Measurements from ENCODE around the gene RTL3. TPM values are rescaled to one million over a fixed set of nuclear protein-coding genes. Genes with fewer than 3 reads are reported as not detected.
"Not testable (repeated sequence)": the region's sequence is repeated elsewhere in the genome, so short reads cannot be mapped to it uniquely, and the experiment has no call there.

Gene RTL3
- total RNA-seq, 1 experiment from 2014 or later, result not detected

DNA sequence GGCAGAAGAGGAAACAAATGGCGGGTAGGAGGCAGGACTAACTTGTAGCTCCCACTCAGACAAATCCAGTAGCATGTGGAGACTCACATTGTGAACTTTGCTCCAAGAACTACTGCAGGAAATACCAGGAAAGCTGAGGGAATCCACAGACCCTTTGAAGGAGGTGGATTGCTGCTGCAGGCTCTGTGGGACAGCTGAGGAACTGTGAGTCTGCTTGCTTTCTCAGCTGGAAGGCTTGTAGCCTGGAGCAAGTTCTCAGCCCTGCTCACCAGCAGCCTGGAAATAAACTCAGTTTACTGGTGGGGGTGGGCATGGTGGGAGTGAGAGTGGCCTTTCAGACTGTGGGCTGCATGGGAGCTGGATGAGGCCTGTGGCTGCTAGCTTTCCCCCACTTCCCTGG is 16.0 kb downstream of the RTL3 start:
- peaks cover 6% of the 10 kb centered on the region; the same call in 1 of the 2 replicates for H3K9me3 ChIP-seq (ENCODE audit: low read length)
- DNase-seq, result no peak

DNA sequence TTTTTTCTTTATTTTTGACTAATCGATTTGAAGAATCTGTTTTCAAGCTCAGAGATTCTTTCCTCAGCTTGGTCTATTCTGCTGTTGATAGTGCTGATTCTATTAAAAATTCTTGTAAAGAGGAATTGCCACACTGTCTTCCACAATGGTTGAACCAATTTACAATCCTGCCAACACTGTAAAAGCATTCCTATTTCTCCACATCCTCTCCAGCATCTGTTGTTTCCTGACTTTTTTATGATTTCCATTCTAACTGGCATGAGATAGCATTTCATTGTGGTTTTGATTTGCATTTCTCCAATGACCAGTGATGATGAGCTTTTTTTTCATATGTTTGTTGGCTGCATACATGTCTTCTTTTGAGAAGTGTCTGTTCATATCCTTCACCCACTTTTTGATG is 23.0 kb downstream of the RTL3 start:
- H3K4me3 ChIP-seq (ENCODE audit: low read length); H3K79me2 ChIP-seq (ENCODE audit: low read length); H4K20me1 ChIP-seq (ENCODE audit: insufficient read depth, low read depth, low read length); H3K9me3 ChIP-seq (ENCODE audit: low read length); H3K9ac ChIP-seq (ENCODE audit: low read length); H3K4me1 ChIP-seq (ENCODE audit: low read length); H2AFZ ChIP-seq (ENCODE audit: low read length); H3K27ac ChIP-seq (ENCODE audit: low read length); H3K9me2 ChIP-seq (replicated peaks; ENCODE audit: insufficient read depth, low read length); DNase-seq; H3K4me2 ChIP-seq (ENCODE audit: low read depth, low read length, poor library complexity, severe bottlenecking); H3K36me3 ChIP-seq (ENCODE audit: insufficient read depth, low read length); H3K27me3 ChIP-seq (ENCODE audit: low read length): not testable (repeated sequence)

More for the DNA sequence above, 16.0 kb downstream of the RTL3 start:
- H3K27ac ChIP-seq (ENCODE audit: low read length), result no peak overlapping the region
- no peak overlapping the region for H3K9ac ChIP-seq (ENCODE audit: low read length)
- no peaks in the 10 kb centered on the region for H3K4me1 ChIP-seq (ENCODE audit: low read length)
- no peaks in the 10 kb centered on the region for H3K27me3 ChIP-seq (ENCODE audit: low read length)
- H4K20me1 ChIP-seq (ENCODE audit: insufficient read depth, low read depth, low read length), result no peaks in the 10 kb centered on the region
- H3K9me2 ChIP-seq (replicated peaks; ENCODE audit: insufficient read depth, low read length), result no peaks in the 10 kb centered on the region
- H3K79me2 ChIP-seq (ENCODE audit: low read length), result no peaks in the 10 kb centered on the region
- H3K36me3 ChIP-seq (ENCODE audit: insufficient read depth, low read length), result no peaks in the 10 kb centered on the region
- H3K4me3 ChIP-seq (ENCODE audit: low read length), result no peak overlapping the region
- no peak overlapping the region for H3K4me2 ChIP-seq (ENCODE audit: low read depth, low read length, poor library complexity, severe bottlenecking)
- no peak overlapping the region for H2AFZ ChIP-seq (ENCODE audit: low read length)

DNA sequence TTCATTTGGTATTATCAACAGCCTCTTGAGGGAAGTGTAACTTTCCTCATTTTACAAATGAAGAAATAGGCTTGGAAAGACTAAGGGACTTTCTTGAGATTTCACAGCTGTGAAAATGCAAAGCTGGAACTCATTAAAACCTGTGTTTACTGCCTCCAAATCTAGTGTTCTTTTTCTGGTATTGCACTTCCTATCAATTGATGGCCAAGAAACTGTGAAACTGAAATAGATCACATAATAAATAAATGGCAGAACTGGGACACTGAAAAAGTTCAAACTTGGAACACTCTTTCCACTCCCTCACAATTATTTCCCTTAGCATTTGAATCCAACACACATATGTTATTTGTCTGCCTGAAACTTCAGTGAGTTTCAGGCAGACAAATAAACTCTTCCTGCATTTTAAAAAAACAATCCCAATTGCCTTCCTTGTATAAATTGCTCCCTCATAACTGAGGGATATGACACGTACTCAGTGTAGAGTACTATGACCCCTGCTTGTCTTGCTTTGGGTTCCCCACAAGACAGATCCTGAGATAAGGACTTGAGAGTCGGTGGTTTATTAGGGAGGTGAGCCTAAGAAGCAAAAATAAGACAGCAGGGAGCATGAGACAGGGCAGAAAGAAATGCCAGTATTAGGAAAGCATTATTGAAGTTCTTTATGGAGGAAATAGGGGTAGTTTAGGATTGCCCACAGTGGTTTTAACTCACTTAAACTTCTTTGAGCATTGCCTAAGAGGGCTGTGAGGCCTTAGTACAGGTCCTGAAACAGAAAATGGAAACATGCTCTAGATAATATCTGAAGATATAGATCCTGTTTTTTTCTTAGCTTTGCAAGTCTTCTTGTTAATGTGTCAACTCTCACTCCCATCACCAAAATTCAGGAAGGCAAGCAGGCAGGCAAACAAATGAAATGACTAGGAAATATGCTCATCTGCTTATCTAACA is 33.9 kb downstream of the RTL3 start:
- no peaks in the 10 kb centered on the region for H3K4me1 ChIP-seq (ENCODE audit: low read length)
- H3K4me2 ChIP-seq (ENCODE audit: low read depth, low read length, poor library complexity, severe bottlenecking), result no peak overlapping the region
- H3K9ac ChIP-seq (ENCODE audit: low read length), result no peak overlapping the region
- H3K4me3 ChIP-seq (ENCODE audit: low read length), result no peak overlapping the region
- no peak overlapping the region for H2AFZ ChIP-seq (ENCODE audit: low read length)
- DNase-seq, result no peak
- no peaks in the 10 kb centered on the region for H3K79me2 ChIP-seq (ENCODE audit: low read length)
- H4K20me1 ChIP-seq (ENCODE audit: insufficient read depth, low read depth, low read length), result no peaks in the 10 kb centered on the region
- H3K27me3 ChIP-seq (ENCODE audit: low read length), result no peaks in the 10 kb centered on the region
- no peaks in the 10 kb centered on the region for H3K36me3 ChIP-seq (ENCODE audit: insufficient read depth, low read length)
- H3K9me2 ChIP-seq (replicated peaks; ENCODE audit: insufficient read depth, low read length), result no peaks in the 10 kb centered on the region
- H3K27ac ChIP-seq (ENCODE audit: low read length), result no peak overlapping the region
- peaks cover 10% of the 10 kb centered on the region for H3K9me3 ChIP-seq (ENCODE audit: low read length)

DNA sequence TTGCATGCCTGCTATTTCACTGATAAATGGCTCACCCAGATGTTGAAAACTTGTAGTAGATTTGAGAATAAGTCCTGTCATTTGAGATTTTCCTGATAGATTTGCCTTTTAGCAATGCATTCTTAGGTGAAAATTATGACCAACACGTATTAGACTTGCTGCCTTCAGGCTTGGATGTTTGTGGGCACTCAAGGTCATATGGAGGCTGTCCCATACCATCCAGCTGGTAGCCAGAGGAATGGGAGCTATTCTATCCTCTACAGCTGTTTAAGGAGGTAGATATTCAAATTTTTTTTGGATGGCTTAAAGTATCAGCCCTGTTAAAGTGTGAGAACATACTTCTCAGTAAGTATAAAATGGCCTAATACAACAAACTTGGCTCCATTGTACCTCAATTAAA is 34.7 kb downstream of the RTL3 start:
- no peaks in the 10 kb centered on the region for H4K20me1 ChIP-seq (ENCODE audit: insufficient read depth, low read depth, low read length)
- H3K79me2 ChIP-seq (ENCODE audit: low read length), result no peaks in the 10 kb centered on the region
- H3K9me2 ChIP-seq (replicated peaks; ENCODE audit: insufficient read depth, low read length), result no peaks in the 10 kb centered on the region
- no peaks in the 10 kb centered on the region for H3K27me3 ChIP-seq (ENCODE audit: low read length)
- H2AFZ ChIP-seq (ENCODE audit: low read length), result no peak overlapping the region
- H3K27ac ChIP-seq (ENCODE audit: low read length), result no peak overlapping the region
- H3K4me2 ChIP-seq (ENCODE audit: low read depth, low read length, poor library complexity, severe bottlenecking), result no peak overlapping the region
- peaks cover 11% of the 10 kb centered on the region for H3K9me3 ChIP-seq (ENCODE audit: low read length)
- no peak for DNase-seq
- no peak overlapping the region for H3K4me3 ChIP-seq (ENCODE audit: low read length)
- no peaks in the 10 kb centered on the region for H3K4me1 ChIP-seq (ENCODE audit: low read length)
- no peak overlapping the region for H3K9ac ChIP-seq (ENCODE audit: low read length)
- no peaks in the 10 kb centered on the region for H3K36me3 ChIP-seq (ENCODE audit: insufficient read depth, low read length)

DNA sequence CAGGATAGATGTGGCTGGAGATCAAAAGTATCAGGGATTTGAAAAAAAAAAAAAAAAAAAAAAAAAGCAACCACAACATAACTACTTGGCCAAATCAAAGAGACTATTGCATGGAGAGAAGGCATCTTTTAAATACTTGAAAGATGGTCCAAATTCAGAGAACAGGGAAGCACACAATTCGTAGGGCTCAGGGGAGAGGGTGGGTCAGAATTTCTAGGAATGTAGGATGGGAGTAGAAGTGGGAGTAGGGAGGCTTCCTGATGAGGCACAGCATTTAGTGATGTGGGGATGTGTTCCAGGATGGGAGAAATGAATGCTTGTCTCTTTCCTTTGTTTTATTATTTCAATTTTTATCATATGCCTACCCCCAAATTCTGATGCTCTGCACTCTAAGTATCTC is 36.3 kb downstream of the RTL3 start:
- H3K4me2 ChIP-seq (ENCODE audit: low read depth, low read length, poor library complexity, severe bottlenecking), result no peak overlapping the region
- no peak overlapping the region for H2AFZ ChIP-seq (ENCODE audit: low read length)
- H4K20me1 ChIP-seq (ENCODE audit: insufficient read depth, low read depth, low read length), result no peaks in the 10 kb centered on the region
- no peak for DNase-seq
- no peaks in the 10 kb centered on the region for H3K36me3 ChIP-seq (ENCODE audit: insufficient read depth, low read length)
- no peaks in the 10 kb centered on the region for H3K27me3 ChIP-seq (ENCODE audit: low read length)
- no peak overlapping the region for H3K4me3 ChIP-seq (ENCODE audit: low read length)
- no peaks in the 10 kb centered on the region for H3K4me1 ChIP-seq (ENCODE audit: low read length)
- no peak overlapping the region for H3K27ac ChIP-seq (ENCODE audit: low read length)
- H3K79me2 ChIP-seq (ENCODE audit: low read length), result no peaks in the 10 kb centered on the region
- no peaks in the 10 kb centered on the region for H3K9me2 ChIP-seq (replicated peaks; ENCODE audit: insufficient read depth, low read length)
- no peak overlapping the region for H3K9ac ChIP-seq (ENCODE audit: low read length)
- H3K9me3 ChIP-seq (ENCODE audit: low read length), result peaks cover 15% of the 10 kb centered on the region

DNA sequence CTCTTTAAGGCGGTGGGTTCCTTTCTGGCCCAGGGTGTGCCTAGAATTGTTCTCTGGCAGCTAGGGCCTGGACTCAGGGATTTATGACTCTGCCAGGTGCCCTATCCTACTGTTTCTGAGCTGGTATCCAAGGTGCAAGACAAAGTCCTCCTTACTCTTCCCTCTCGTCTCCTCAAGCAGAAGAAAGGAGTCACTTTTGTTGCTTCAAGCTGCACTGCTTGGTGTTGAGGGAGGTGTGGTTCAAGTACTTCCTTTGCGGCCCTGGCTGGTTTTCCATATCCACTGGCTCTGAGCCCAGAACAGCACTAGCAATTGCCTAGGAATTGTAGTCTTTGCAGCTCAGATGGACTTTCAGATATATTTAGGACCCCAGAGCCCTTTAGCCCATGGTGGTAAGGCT is 39.3 kb downstream of the RTL3 start:
- no peak overlapping the region for H3K27ac ChIP-seq (ENCODE audit: low read length)
- H3K9me3 ChIP-seq (ENCODE audit: low read length), result peaks cover 20% of the 10 kb centered on the region
- H3K79me2 ChIP-seq (ENCODE audit: low read length), result no peaks in the 10 kb centered on the region
- no peak overlapping the region for H3K4me2 ChIP-seq (ENCODE audit: low read depth, low read length, poor library complexity, severe bottlenecking)
- no peaks in the 10 kb centered on the region for H3K9me2 ChIP-seq (replicated peaks; ENCODE audit: insufficient read depth, low read length)
- H3K4me3 ChIP-seq (ENCODE audit: low read length), result no peak overlapping the region
- no peak overlapping the region for H3K9ac ChIP-seq (ENCODE audit: low read length)
- H3K4me1 ChIP-seq (ENCODE audit: low read length), result no peaks in the 10 kb centered on the region
- H4K20me1 ChIP-seq (ENCODE audit: insufficient read depth, low read depth, low read length), result no peaks in the 10 kb centered on the region
- no peak for DNase-seq
- H3K36me3 ChIP-seq (ENCODE audit: insufficient read depth, low read length), result no peaks in the 10 kb centered on the region
- H2AFZ ChIP-seq (ENCODE audit: low read length), result no peak overlapping the region
- H3K27me3 ChIP-seq (ENCODE audit: low read length), result no peaks in the 10 kb centered on the region

DNA sequence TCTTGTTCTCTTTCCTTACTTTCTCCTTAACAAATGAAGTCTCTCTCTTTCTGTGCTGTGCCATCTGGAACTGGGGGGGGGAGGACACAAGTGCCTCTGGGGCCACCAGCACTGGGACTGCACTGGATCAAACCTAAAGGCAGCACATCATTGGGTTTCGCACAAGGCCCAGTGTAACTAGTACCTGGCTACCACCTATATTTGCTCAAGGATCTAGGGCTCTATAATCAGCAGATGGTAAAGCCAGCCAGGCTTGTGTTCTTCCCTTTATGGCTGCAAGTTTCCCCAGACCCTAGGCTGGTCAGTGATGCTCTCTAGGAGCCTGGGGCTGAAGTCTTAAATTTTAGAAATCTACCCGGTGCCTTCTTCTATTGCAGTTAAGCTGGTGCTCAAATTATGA is 40.1 kb downstream of the RTL3 start:
- no peak overlapping the region for H3K4me3 ChIP-seq (ENCODE audit: low read length)
- no peak overlapping the region for H3K4me2 ChIP-seq (ENCODE audit: low read depth, low read length, poor library complexity, severe bottlenecking)
- no peak overlapping the region for H2AFZ ChIP-seq (ENCODE audit: low read length)
- no peak overlapping the region for H3K27ac ChIP-seq (ENCODE audit: low read length)
- no peak for DNase-seq
- H3K9ac ChIP-seq (ENCODE audit: low read length), result no peak overlapping the region
- no peaks in the 10 kb centered on the region for H3K36me3 ChIP-seq (ENCODE audit: insufficient read depth, low read length)
- H3K4me1 ChIP-seq (ENCODE audit: low read length), result no peaks in the 10 kb centered on the region
- H3K79me2 ChIP-seq (ENCODE audit: low read length), result no peaks in the 10 kb centered on the region
- H3K9me3 ChIP-seq (ENCODE audit: low read length), result peaks cover 16% of the 10 kb centered on the region
- no peaks in the 10 kb centered on the region for H4K20me1 ChIP-seq (ENCODE audit: insufficient read depth, low read depth, low read length)
- no peaks in the 10 kb centered on the region for H3K9me2 ChIP-seq (replicated peaks; ENCODE audit: insufficient read depth, low read length)
- no peaks in the 10 kb centered on the region for H3K27me3 ChIP-seq (ENCODE audit: low read length)

DNA sequence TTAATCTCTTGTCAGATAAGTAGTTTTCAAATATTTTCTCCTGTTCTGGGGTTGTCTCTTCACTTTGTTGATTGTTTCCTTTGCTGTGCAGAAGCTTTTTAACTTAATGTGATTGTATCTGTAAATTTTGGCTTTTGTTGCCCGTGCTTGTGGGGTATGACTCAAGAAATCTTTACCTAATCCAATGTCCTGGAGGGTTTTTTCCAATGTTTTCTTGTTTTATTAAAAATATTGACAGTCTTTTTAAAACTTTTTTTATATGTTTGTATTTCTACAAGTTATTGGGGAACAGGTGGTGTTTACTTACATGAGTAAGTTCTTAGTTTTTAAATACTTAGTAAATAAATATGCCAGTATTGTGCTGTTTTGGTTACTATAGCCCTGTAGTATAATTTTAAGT is 44.9 kb downstream of the RTL3 start:
- H3K9me2 ChIP-seq (replicated peaks; ENCODE audit: insufficient read depth, low read length), result no peaks in the 10 kb centered on the region
- H3K79me2 ChIP-seq (ENCODE audit: low read length), result no peaks in the 10 kb centered on the region
- no peak overlapping the region for H3K4me3 ChIP-seq (ENCODE audit: low read length)
- H3K36me3 ChIP-seq (ENCODE audit: insufficient read depth, low read length), result no peaks in the 10 kb centered on the region
- no peak overlapping the region for H3K4me2 ChIP-seq (ENCODE audit: low read depth, low read length, poor library complexity, severe bottlenecking)
- no peak overlapping the region for H3K27ac ChIP-seq (ENCODE audit: low read length)
- H2AFZ ChIP-seq (ENCODE audit: low read length), result no peak overlapping the region
- H3K4me1 ChIP-seq (ENCODE audit: low read length), result no peaks in the 10 kb centered on the region
- H3K9ac ChIP-seq (ENCODE audit: low read length), result no peak overlapping the region
- DNase-seq, result no peak
- H3K9me3 ChIP-seq (ENCODE audit: low read length), result peaks cover 10% of the 10 kb centered on the region
- no peaks in the 10 kb centered on the region for H4K20me1 ChIP-seq (ENCODE audit: insufficient read depth, low read depth, low read length)
- no peaks in the 10 kb centered on the region for H3K27me3 ChIP-seq (ENCODE audit: low read length)
